Measurements from ENCODE around the gene PGAP3. TPM values are rescaled to one million over a fixed set of nuclear protein-coding genes. Genes with fewer than 3 reads are reported as not detected.

Gene PGAP3
- total RNA-seq, 1 experiment from 2014 or later: 5.9 TPM

GRCh38 chr17:39702901-39703893 is 15.3 kb upstream of the PGAP3 start:
- ATAC-seq (peak; percentile 39), DNase-seq (peak; percentile 81)
- Histone ChIP-seq H3K9ac (ENCODE audit: low read length) (peak overlapping the region; percentile 53), H3K27ac (ENCODE audit: low read length) (peak overlapping the region; percentile 92), H3K36me3 (ENCODE audit: low read depth, low read length) (peaks cover under 1% of the 10 kb centered on the region; the same call in 1 of the 2 replicates), H3K9me3 (ENCODE audit: low read length) (no peaks in the 10 kb centered on the region), H3F3A (ENCODE audit: low read length, unreplicated experiment) (no peaks in the 10 kb centered on the region), H3K79me2 (ENCODE audit: low read length) (peaks cover 73% of the 10 kb centered on the region), H3K4me3 (ENCODE audit: low read length) (peak overlapping the region; percentile 88; the same call in 1 of the 2 replicates), H3K9me2 (replicated peaks; ENCODE audit: low read length) (no peaks in the 10 kb centered on the region), H3K4me1 (ENCODE audit: insufficient read depth, low read length) (peaks cover 64% of the 10 kb centered on the region), H2AFZ (ENCODE audit: low read length) (no peak overlapping the region), H3K4me2 (ENCODE audit: low read length) (peak overlapping the region; percentile 84), H4K20me1 (ENCODE audit: low read length) (no peaks in the 10 kb centered on the region), H3K27me3 (ENCODE audit: low read length) (no peaks in the 10 kb centered on the region)
- CTCF ChIA-PET: interaction anchor here (0.6 to 1.1 kb wide), 2 partner anchors 16 to 31 kb away, joined by 3 read pairs; no protein-coding TSS in a partner anchor
- POLR2A ChIA-PET (ENCODE audit: unreplicated experiment): interaction anchor here (0.6 to 0.7 kb wide), 2 partner anchors 15 to 70 kb away, joined by 3 to 5 read pairs; partner anchors contain the start of gene PGAP3
- BruUV-seq (replicated peaks): no TSS peak
- TF ChIP-seq EZH2 (IDR thresholded peaks at IDR 0.05; ENCODE audit: low read length, unreplicated experiment) (no peak), EZH2phosphoT487 (IDR thresholded peaks at IDR 0.05; ENCODE audit: borderline replicate concordance, low read length) (no peak)
- TF ChIP-seq, protein P1, sequence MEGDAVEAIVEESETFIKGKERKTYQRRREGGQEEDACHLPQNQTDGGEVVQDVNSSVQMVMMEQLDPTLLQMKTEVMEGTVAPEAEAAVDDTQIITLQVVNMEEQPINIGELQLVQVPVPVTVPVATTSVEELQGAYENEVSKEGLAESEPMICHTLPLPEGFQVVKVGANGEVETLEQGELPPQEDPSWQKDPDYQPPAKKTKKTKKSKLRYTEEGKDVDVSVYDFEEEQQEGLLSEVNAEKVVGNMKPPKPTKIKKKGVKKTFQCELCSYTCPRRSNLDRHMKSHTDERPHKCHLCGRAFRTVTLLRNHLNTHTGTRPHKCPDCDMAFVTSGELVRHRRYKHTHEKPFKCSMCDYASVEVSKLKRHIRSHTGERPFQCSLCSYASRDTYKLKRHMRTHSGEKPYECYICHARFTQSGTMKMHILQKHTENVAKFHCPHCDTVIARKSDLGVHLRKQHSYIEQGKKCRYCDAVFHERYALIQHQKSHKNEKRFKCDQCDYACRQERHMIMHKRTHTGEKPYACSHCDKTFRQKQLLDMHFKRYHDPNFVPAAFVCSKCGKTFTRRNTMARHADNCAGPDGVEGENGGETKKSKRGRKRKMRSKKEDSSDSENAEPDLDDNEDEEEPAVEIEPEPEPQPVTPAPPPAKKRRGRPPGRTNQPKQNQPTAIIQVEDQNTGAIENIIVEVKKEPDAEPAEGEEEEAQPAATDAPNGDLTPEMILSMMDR (conservative IDR thresholded peaks at IDR 0.05; ENCODE audit: low read depth, low read length): no peak
- intact Hi-C loops (cut with micrococcal nuclease): no loop called here

- peaks cover 59% of the 10 kb centered on the region for H3K4me1 ChIP-seq (ENCODE audit: insufficient read depth, low read length)
These were observed 14.0 kb upstream of the PGAP3 start for GRCh38 chr17:39701784-39702422.

More at GRCh38 chr17:39701784-39702422, 14.0 kb upstream of the PGAP3 start:
- Histone ChIP-seq H4K20me1 (ENCODE audit: low read length) (no peaks in the 10 kb centered on the region), H3K9ac (ENCODE audit: low read length) (peak overlapping the region; percentile 53), H3F3A (ENCODE audit: low read length, unreplicated experiment) (no peaks in the 10 kb centered on the region), H3K4me2 (ENCODE audit: low read length) (peak overlapping the region; percentile 84), H3K4me3 (ENCODE audit: low read length) (peak overlapping the region; percentile 88), H3K36me3 (ENCODE audit: low read depth, low read length) (no peaks in the 10 kb centered on the region), H3K79me2 (ENCODE audit: low read length) (peaks cover 66% of the 10 kb centered on the region), H3K27ac (ENCODE audit: low read length) (peak overlapping the region; percentile 92), H3K27me3 (ENCODE audit: low read length) (no peaks in the 10 kb centered on the region), H3K9me2 (replicated peaks; ENCODE audit: low read length) (no peaks in the 10 kb centered on the region), H2AFZ (ENCODE audit: low read length) (no peak overlapping the region), H3K9me3 (ENCODE audit: low read length) (no peaks in the 10 kb centered on the region)
- TF ChIP-seq, protein P1 (conservative IDR thresholded peaks at IDR 0.05; ENCODE audit: low read depth, low read length): no peak
- TF ChIP-seq EZH2phosphoT487 (IDR thresholded peaks at IDR 0.05; ENCODE audit: borderline replicate concordance, low read length): no peak
- TF ChIP-seq EZH2 (IDR thresholded peaks at IDR 0.05; ENCODE audit: low read length, unreplicated experiment): no peak
- intact Hi-C loops (cut with micrococcal nuclease): no loop called here
- ATAC-seq: no peak
- POLR2A ChIA-PET (ENCODE audit: unreplicated experiment): interaction anchor here (0.6 kb wide), 1 partner anchor 69 kb away, joined by 3 read pairs; no protein-coding TSS in a partner anchor
- CTCF ChIA-PET: no interaction called here
- peak; percentile 16 for DNase-seq
- no TSS peak for BruUV-seq (replicated peaks)

All from PC-3 (cell line).